A549 (cell line): ENCODE results near the gene TET2.

Experiments used
- CEBPB ChIP-seq, 2 experiments: fragments of >200 bp in 1 of 2; sonication (Bioruptor Twin) in 1 of 2; formaldehyde crosslinking in 1 of 2; IDR thresholded peaks; 2 replicates each; pipeline ENCODE4 v1.6.1; 2012 to 2016
- CTCF ChIP-seq: fragments of >200 bp; sonication (Bioruptor Twin); formaldehyde crosslinking; IDR thresholded peaks from 3 replicates; pipeline ENCODE4 v1.5.1; 2016
- EP300 ChIP-seq, 2 experiments: fragments of >200 bp; sonication (Bioruptor Twin); formaldehyde crosslinking; IDR thresholded peaks; 2 replicates in 1 of 2; 3 replicates in 1 of 2; pipeline ENCODE4 v1.6.1; 2016 to 2017
- HEYL ChIP-seq: fragments of 250-450 bp; sonication (Bioruptor Pico); IDR thresholded peaks from 2 replicates; pipeline ENCODE4 v1.8.0; 2021; ENCODE audit warnings: mild to moderate bottlenecking, moderate library complexity
- POLR2A ChIP-seq: IDR thresholded peaks from 2 replicates; pipeline ENCODE4 v1.6.1; 2012; ENCODE audit warnings: mild to moderate bottlenecking, low read length
- RCOR1 ChIP-seq: fragments of 150-350 bp; IDR thresholded peaks from 2 replicates; pipeline ENCODE4 v1.6.1; 2014; ENCODE audit warnings: antibody characterized with exemption, low read length, low read depth
- REST ChIP-seq: fragments of 200-600 bp; sonication (generic); IDR thresholded peaks from 2 replicates; pipeline ENCODE4 v1.6.1; 2016; ENCODE audit warnings: antibody characterized with exemption, mild to moderate bottlenecking, moderate library complexity
- RFX5 ChIP-seq: fragments of 450-650 bp; IDR thresholded peaks from 2 replicates; pipeline ENCODE4 v1.7.1; 2014; ENCODE audit warnings: antibody characterized with exemption, mild to moderate bottlenecking, moderate library complexity
- TP53 ChIP-seq: fragments of 250-450 bp; sonication (Bioruptor Pico); IDR thresholded peaks from 2 replicates; pipeline ENCODE4 v1.5.0; 2021; ENCODE audit warnings: mild to moderate bottlenecking, moderate library complexity

- TF ChIP-seq CTCF, result no peak
- no peak for TF ChIP-seq REST
- no peak for TF ChIP-seq RCOR1
- no peak for TF ChIP-seq EP300 (IDR thresholded peaks at IDR 0.05)
- no peak for TF ChIP-seq CEBPB (IDR thresholded peaks at IDR 0.05)
- TF ChIP-seq POLR2A, result no peak
- TF ChIP-seq TP53 (CRISPR knock-in tag), result no peak
- TF ChIP-seq RFX5, result no peak
- no peak for TF ChIP-seq HEYL
Measured at GRCh38 chr4:105181259-105181658, 34.6 kb downstream of the TET2 start.
